Measurements from ENCODE around the gene C5AR1.

DNA sequence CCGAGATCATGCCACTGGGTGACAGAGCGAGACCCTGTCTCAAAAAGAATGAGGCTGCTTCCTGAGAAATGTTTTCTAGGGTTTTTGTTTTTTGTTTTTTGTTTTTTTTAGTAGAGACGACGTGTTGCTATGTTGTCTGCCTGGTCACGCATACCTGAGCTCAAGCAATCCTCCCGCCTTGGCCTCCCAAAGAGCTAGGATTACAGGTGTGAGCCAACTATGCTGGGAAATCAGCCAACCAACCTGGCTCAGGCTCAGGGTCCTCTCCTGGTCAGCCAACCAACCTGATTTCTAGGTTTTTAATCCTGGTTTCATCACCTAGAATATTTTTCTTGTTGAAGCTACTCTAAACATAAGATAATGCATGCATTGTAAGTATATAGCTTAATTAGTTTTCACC lies 47.2 kb downstream of the C5AR1 start:
- TF ChIP-seq, protein P1, sequence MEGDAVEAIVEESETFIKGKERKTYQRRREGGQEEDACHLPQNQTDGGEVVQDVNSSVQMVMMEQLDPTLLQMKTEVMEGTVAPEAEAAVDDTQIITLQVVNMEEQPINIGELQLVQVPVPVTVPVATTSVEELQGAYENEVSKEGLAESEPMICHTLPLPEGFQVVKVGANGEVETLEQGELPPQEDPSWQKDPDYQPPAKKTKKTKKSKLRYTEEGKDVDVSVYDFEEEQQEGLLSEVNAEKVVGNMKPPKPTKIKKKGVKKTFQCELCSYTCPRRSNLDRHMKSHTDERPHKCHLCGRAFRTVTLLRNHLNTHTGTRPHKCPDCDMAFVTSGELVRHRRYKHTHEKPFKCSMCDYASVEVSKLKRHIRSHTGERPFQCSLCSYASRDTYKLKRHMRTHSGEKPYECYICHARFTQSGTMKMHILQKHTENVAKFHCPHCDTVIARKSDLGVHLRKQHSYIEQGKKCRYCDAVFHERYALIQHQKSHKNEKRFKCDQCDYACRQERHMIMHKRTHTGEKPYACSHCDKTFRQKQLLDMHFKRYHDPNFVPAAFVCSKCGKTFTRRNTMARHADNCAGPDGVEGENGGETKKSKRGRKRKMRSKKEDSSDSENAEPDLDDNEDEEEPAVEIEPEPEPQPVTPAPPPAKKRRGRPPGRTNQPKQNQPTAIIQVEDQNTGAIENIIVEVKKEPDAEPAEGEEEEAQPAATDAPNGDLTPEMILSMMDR (IDR thresholded peaks at IDR 0.05; ENCODE audit: low read depth, low read length, poor library complexity, severe bottlenecking), result no peak
- no peak for TF ChIP-seq EZH2phosphoT487 (IDR thresholded peaks at IDR 0.05; ENCODE audit: borderline replicate concordance, low read length)

Measured in DOHH2 (cell line).